Mesothelial cell of epicardium (in vitro differentiated cells): ENCODE measurements around the gene CARD9. TPM values are rescaled to one million over a fixed set of nuclear protein-coding genes. Genes with fewer than 3 reads are reported as not detected.

Experiments used
- DNase-seq, 2 experiments: peaks; one replicate each; pipeline ENCODE4 v3.0.0; 2021; ENCODE audit warnings: low spot score in 2 of 2; ENCODE audit not compliant: unreplicated experiment in 2 of 2
- H3K27ac Mint-ChIP-seq: 2 replicates; pipeline ENCODE4 v1.8.0; 2021; ENCODE audit warnings: mixed read lengths
- H3K27me3 Mint-ChIP-seq: 2 replicates; pipeline ENCODE4 v1.8.0; 2021; ENCODE audit warnings: low read depth, mixed read lengths
- H3K36me3 Mint-ChIP-seq: 2 replicates; pipeline ENCODE4 v1.8.0; 2021; ENCODE audit warnings: mixed read lengths
- H3K4me1 Mint-ChIP-seq: 2 replicates; pipeline ENCODE4 v1.8.0; 2021; ENCODE audit warnings: mixed read lengths
- H3K4me3 Mint-ChIP-seq: 2 replicates; pipeline ENCODE4 v1.8.0; 2021; ENCODE audit warnings: mild to moderate bottlenecking, moderate library complexity, mixed read lengths
- H3K9me3 Mint-ChIP-seq: 2 replicates; pipeline ENCODE4 v1.8.0; 2021; ENCODE audit warnings: mixed read lengths
- CTCF ChIP-seq: fragments of 200-600 bp; sonication (generic); IDR thresholded peaks from one replicate; pipeline ENCODE4 v1.5.0; 2021; ENCODE audit warnings: antibody characterized with exemption; ENCODE audit not compliant: unreplicated experiment
- total RNA-seq: library from RNA; stranded (reverse); gene quantifications from 3 replicates; pipeline ENCODE4 v1.2.1, GENCODE V29; 2021

CARD9 gene
- total RNA-seq, 1 donor from 2014 or later = 4.9 TPM

GRCh38 chr9:136331556-136332481 is 41.6 kb downstream of the CARD9 start:
- peaks cover 16% of the 10 kb centered on the region for H3K4me1 Mint-ChIP-seq
- H3K9me3 Mint-ChIP-seq = no peaks in the 10 kb centered on the region
- H3K4me3 Mint-ChIP-seq = no peak overlapping the region
- no peak for DNase-seq
- no peak for TF ChIP-seq CTCF
- H3K36me3 Mint-ChIP-seq = no peaks in the 10 kb centered on the region
- H3K27me3 Mint-ChIP-seq = no peaks in the 10 kb centered on the region
- no peak overlapping the region for H3K27ac Mint-ChIP-seq

- H3K9me3 Mint-ChIP-seq = no peaks in the 10 kb centered on the region
- no peaks in the 10 kb centered on the region for H3K27me3 Mint-ChIP-seq
- no peak for DNase-seq
- H3K36me3 Mint-ChIP-seq = no peaks in the 10 kb centered on the region
- H3K4me3 Mint-ChIP-seq = no peak overlapping the region
- no peak overlapping the region for H3K27ac Mint-ChIP-seq
- no peak for TF ChIP-seq CTCF
- H3K4me1 Mint-ChIP-seq = peaks cover 23% of the 10 kb centered on the region
Measured at GRCh38 chr9:136331030-136331429, 42.4 kb downstream of the CARD9 start.

GRCh38 chr9:136330406-136330990 is 43.0 kb downstream of the CARD9 start:
- TF ChIP-seq CTCF = no peak
- Mint-ChIP-seq H3K4me1 (peaks cover 28% of the 10 kb centered on the region), H3K4me3 (peak overlapping the region; percentile 30), H3K27ac (no peak overlapping the region), H3K27me3 (no peaks in the 10 kb centered on the region), H3K36me3 (no peaks in the 10 kb centered on the region), H3K9me3 (no peaks in the 10 kb centered on the region)
- DNase-seq = no peak

- Mint-ChIP-seq H3K9me3 (no peaks in the 10 kb centered on the region), H3K27me3 (no peaks in the 10 kb centered on the region), H3K4me3 (peak overlapping the region; percentile 86), H3K4me1 (peaks cover 28% of the 10 kb centered on the region), H3K36me3 (no peaks in the 10 kb centered on the region), H3K27ac (no peak overlapping the region)
- no peak for TF ChIP-seq CTCF
- DNase-seq = no peak
Measured at GRCh38 chr9:136329636-136330405, 43.6 kb downstream of the CARD9 start.

GRCh38 chr9:136329211-136329627 is 44.2 kb downstream of the CARD9 start:
- no peak for TF ChIP-seq CTCF
- Mint-ChIP-seq H3K36me3 (no peaks in the 10 kb centered on the region), H3K4me1 (peaks cover 28% of the 10 kb centered on the region), H3K4me3 (peak overlapping the region; percentile 86), H3K27me3 (no peaks in the 10 kb centered on the region), H3K27ac (peak overlapping the region; percentile 91), H3K9me3 (no peaks in the 10 kb centered on the region)
- DNase-seq = no peak
